ENCODE data around the gene DOCK1.

Gene DOCK1

GRCh38 chr10:127039435-127039834 lies 134.2 kb downstream of the DOCK1 start:
- Histone ChIP-seq H3K4me1 (ENCODE audit: insufficient read depth, poor library complexity, severe bottlenecking) (peaks cover 27% of the 10 kb centered on the region), H3K9me3 (ENCODE audit: severe bottlenecking) (no peaks in the 10 kb centered on the region), H3K27me3 (ENCODE audit: insufficient read depth, poor library complexity, severe bottlenecking) (no peaks in the 10 kb centered on the region), H3K27ac (ENCODE audit: poor library complexity, severe bottlenecking) (no peak overlapping the region), H3K36me3 (ENCODE audit: low read depth) (peaks cover 45% of the 10 kb centered on the region), H3K4me3 (ENCODE audit: severe bottlenecking) (no peak overlapping the region)
- no peak for TF ChIP-seq CTCF (IDR thresholded peaks at IDR 0.05; ENCODE audit: poor library complexity, severe bottlenecking)
- DNase-seq (ENCODE audit: low spot score) (no peak), ATAC-seq (ENCODE audit: low read depth) (no peak)

- H3K9me3 ChIP-seq (ENCODE audit: severe bottlenecking), result no peaks in the 10 kb centered on the region
- TF ChIP-seq CTCF (IDR thresholded peaks at IDR 0.05; ENCODE audit: poor library complexity, severe bottlenecking), result no peak
- DNase-seq (ENCODE audit: low spot score), result no peak
- peaks cover 38% of the 10 kb centered on the region for H3K36me3 ChIP-seq (ENCODE audit: low read depth)
- H3K27me3 ChIP-seq (ENCODE audit: insufficient read depth, poor library complexity, severe bottlenecking), result no peaks in the 10 kb centered on the region
- H3K27ac ChIP-seq (ENCODE audit: poor library complexity, severe bottlenecking), result peak overlapping the region; percentile 75
- peak; percentile 39; the same call in 2 of the 3 replicates for ATAC-seq (ENCODE audit: low read depth)
- H3K4me1 ChIP-seq (ENCODE audit: insufficient read depth, poor library complexity, severe bottlenecking), result peaks cover 31% of the 10 kb centered on the region
- no peak overlapping the region for H3K4me3 ChIP-seq (ENCODE audit: severe bottlenecking)
Observed at GRCh38 chr10:127040756-127041155, 135.5 kb downstream of the DOCK1 start.

- H3K27ac ChIP-seq (ENCODE audit: poor library complexity, severe bottlenecking), result peak overlapping the region; percentile 75
- DNase-seq (ENCODE audit: low spot score), result no peak
- peak; percentile 90 for ATAC-seq (ENCODE audit: low read depth)
- no peak overlapping the region for H3K4me3 ChIP-seq (ENCODE audit: severe bottlenecking)
- no peak for TF ChIP-seq CTCF (IDR thresholded peaks at IDR 0.05; ENCODE audit: poor library complexity, severe bottlenecking)
- peaks cover 31% of the 10 kb centered on the region for H3K4me1 ChIP-seq (ENCODE audit: insufficient read depth, poor library complexity, severe bottlenecking)
- H3K36me3 ChIP-seq (ENCODE audit: low read depth), result peaks cover 40% of the 10 kb centered on the region
- H3K27me3 ChIP-seq (ENCODE audit: insufficient read depth, poor library complexity, severe bottlenecking), result no peaks in the 10 kb centered on the region
- H3K9me3 ChIP-seq (ENCODE audit: severe bottlenecking), result no peaks in the 10 kb centered on the region
Observed at GRCh38 chr10:127041552-127041951, 136.3 kb downstream of the DOCK1 start.

- no peak for DNase-seq (ENCODE audit: low spot score)
- Histone ChIP-seq H3K36me3 (ENCODE audit: low read depth) (peaks cover 30% of the 10 kb centered on the region), H3K27ac (ENCODE audit: poor library complexity, severe bottlenecking) (no peak overlapping the region), H3K9me3 (ENCODE audit: severe bottlenecking) (no peaks in the 10 kb centered on the region), H3K27me3 (ENCODE audit: insufficient read depth, poor library complexity, severe bottlenecking) (no peaks in the 10 kb centered on the region), H3K4me1 (ENCODE audit: insufficient read depth, poor library complexity, severe bottlenecking) (peaks cover 36% of the 10 kb centered on the region), H3K4me3 (ENCODE audit: severe bottlenecking) (no peak overlapping the region)
- no peak for TF ChIP-seq CTCF (IDR thresholded peaks at IDR 0.05; ENCODE audit: poor library complexity, severe bottlenecking)
- ATAC-seq (ENCODE audit: low read depth), result no peak
Observed at GRCh38 chr10:127043301-127043700, 138.1 kb downstream of the DOCK1 start.

GRCh38 chr10:127044186-127044585 lies 139.0 kb downstream of the DOCK1 start:
- peaks cover 2% of the 10 kb centered on the region for H3K9me3 ChIP-seq (ENCODE audit: severe bottlenecking)
- H3K4me3 ChIP-seq (ENCODE audit: severe bottlenecking), result no peak overlapping the region
- DNase-seq (ENCODE audit: low spot score) (no peak), ATAC-seq (ENCODE audit: low read depth) (peak; percentile 70)
- H3K4me1 ChIP-seq (ENCODE audit: insufficient read depth, poor library complexity, severe bottlenecking), result peaks cover 36% of the 10 kb centered on the region
- peak overlapping the region; percentile 50 for H3K27ac ChIP-seq (ENCODE audit: poor library complexity, severe bottlenecking)
- no peaks in the 10 kb centered on the region for H3K27me3 ChIP-seq (ENCODE audit: insufficient read depth, poor library complexity, severe bottlenecking)
- no peak for TF ChIP-seq CTCF (IDR thresholded peaks at IDR 0.05; ENCODE audit: poor library complexity, severe bottlenecking)
- H3K36me3 ChIP-seq (ENCODE audit: low read depth), result peaks cover 30% of the 10 kb centered on the region

Data from RWPE2 (cell line).